ENCODE data around the gene NCAM1. TPM values are rescaled to one million over a fixed set of nuclear protein-coding genes. Genes with fewer than 3 reads are reported as not detected.

NCAM1 gene
- total RNA-seq, 1 experiment from 2014 or later = 3.7 TPM

DNA sequence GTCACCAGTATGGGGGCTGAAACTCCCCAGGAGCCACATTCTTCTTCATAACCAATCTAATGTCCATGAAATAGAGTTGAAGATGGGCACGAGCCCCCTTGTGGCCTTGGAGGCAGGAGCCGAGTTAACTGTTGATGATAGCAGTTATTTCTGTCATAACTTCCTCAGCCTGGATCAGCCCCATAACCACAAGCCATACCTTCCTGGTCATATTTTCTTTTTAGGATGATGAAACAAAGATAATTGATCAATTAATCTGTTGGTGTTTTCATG is 288.2 kb downstream of the NCAM1 start:
- Mint-ChIP-seq H3K4me3 (ENCODE audit: low read depth, unreplicated experiment) (no peak overlapping the region), H3K4me1 (ENCODE audit: low read depth, unreplicated experiment) (no peaks in the 10 kb centered on the region), H3K27ac (ENCODE audit: unreplicated experiment) (no peak overlapping the region), H3K9me3 (ENCODE audit: low read depth, unreplicated experiment) (no peaks in the 10 kb centered on the region), H3K27me3 (ENCODE audit: unreplicated experiment) (peaks cover 55% of the 10 kb centered on the region), H3K36me3 (ENCODE audit: insufficient read depth, unreplicated experiment) (no peaks in the 10 kb centered on the region)
- peak; percentile 2 for DNase-seq
- CTCF ChIA-PET = no interaction called here
- BruUV-seq (replicated peaks) = no TSS peak
- intact Hi-C loops (cut with micrococcal nuclease; ENCODE audit: unreplicated experiment) = no loop called here
- TF ChIP-seq, protein P1, sequence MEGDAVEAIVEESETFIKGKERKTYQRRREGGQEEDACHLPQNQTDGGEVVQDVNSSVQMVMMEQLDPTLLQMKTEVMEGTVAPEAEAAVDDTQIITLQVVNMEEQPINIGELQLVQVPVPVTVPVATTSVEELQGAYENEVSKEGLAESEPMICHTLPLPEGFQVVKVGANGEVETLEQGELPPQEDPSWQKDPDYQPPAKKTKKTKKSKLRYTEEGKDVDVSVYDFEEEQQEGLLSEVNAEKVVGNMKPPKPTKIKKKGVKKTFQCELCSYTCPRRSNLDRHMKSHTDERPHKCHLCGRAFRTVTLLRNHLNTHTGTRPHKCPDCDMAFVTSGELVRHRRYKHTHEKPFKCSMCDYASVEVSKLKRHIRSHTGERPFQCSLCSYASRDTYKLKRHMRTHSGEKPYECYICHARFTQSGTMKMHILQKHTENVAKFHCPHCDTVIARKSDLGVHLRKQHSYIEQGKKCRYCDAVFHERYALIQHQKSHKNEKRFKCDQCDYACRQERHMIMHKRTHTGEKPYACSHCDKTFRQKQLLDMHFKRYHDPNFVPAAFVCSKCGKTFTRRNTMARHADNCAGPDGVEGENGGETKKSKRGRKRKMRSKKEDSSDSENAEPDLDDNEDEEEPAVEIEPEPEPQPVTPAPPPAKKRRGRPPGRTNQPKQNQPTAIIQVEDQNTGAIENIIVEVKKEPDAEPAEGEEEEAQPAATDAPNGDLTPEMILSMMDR (IDR thresholded peaks at IDR 0.05; ENCODE audit: unreplicated experiment) = no peak

DNA sequence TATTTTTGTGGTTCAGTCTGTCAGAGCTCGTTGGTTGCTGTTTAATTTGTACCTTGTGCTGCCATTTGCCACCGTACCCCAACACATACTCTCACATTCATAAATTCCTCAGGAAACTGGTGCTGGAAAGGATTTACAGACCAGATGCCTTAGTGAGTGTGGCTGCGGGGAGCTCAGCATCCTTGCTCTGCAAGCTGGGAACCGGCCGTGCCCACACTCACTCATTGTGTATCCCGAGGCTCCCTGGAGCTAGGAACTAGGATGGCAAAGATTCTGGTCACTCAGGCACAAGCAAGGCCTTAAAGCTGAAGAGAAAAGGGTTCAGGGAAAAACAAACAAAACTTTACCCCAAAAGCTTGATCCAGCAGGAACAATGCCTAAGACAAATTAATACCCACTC is 288.6 kb downstream of the NCAM1 start:
- H3K9me3 Mint-ChIP-seq (ENCODE audit: low read depth, unreplicated experiment) = no peaks in the 10 kb centered on the region
- TF ChIP-seq, protein P1 (IDR thresholded peaks at IDR 0.05; ENCODE audit: unreplicated experiment) = no peak
- no TSS peak for BruUV-seq (replicated peaks)
- H3K27ac Mint-ChIP-seq (ENCODE audit: unreplicated experiment) = no peak overlapping the region
- peaks cover 55% of the 10 kb centered on the region for H3K27me3 Mint-ChIP-seq (ENCODE audit: unreplicated experiment)
- intact Hi-C loops (cut with micrococcal nuclease; ENCODE audit: unreplicated experiment) = no loop called here
- CTCF ChIA-PET = no interaction called here
- no peak overlapping the region for H3K4me3 Mint-ChIP-seq (ENCODE audit: low read depth, unreplicated experiment)
- DNase-seq = no peak
- no peaks in the 10 kb centered on the region for H3K4me1 Mint-ChIP-seq (ENCODE audit: low read depth, unreplicated experiment)
- no peaks in the 10 kb centered on the region for H3K36me3 Mint-ChIP-seq (ENCODE audit: insufficient read depth, unreplicated experiment)

DNA sequence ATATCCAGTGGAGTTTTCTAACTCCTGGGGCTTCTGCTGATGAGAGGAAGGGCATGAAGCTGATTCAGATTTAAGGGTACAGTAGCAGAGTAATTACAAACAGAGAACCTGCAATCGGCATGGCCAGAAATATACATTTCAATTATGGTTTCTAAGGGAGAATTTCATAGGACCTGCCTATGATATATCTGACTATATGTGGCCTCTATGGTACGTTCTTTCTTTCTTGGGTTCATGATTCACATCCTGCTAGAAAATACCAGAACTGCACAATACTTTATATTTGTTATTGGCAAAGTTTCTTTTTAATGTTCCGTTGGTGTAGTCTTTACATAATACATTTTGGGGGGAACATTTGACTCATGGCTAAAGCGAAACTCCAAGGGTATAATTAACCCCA is 290.1 kb downstream of the NCAM1 start:
- no peak for DNase-seq
- H3K27ac Mint-ChIP-seq (ENCODE audit: unreplicated experiment) = no peak overlapping the region
- H3K36me3 Mint-ChIP-seq (ENCODE audit: insufficient read depth, unreplicated experiment) = no peaks in the 10 kb centered on the region
- no peak overlapping the region for H3K4me3 Mint-ChIP-seq (ENCODE audit: low read depth, unreplicated experiment)
- intact Hi-C loops (cut with micrococcal nuclease; ENCODE audit: unreplicated experiment) = no loop called here
- CTCF ChIA-PET = no interaction called here
- H3K9me3 Mint-ChIP-seq (ENCODE audit: low read depth, unreplicated experiment) = no peaks in the 10 kb centered on the region
- H3K27me3 Mint-ChIP-seq (ENCODE audit: unreplicated experiment) = peaks cover 43% of the 10 kb centered on the region
- TF ChIP-seq, protein P1 (IDR thresholded peaks at IDR 0.05; ENCODE audit: unreplicated experiment) = no peak
- no peaks in the 10 kb centered on the region for H3K4me1 Mint-ChIP-seq (ENCODE audit: low read depth, unreplicated experiment)
- no TSS peak for BruUV-seq (replicated peaks)

DNA sequence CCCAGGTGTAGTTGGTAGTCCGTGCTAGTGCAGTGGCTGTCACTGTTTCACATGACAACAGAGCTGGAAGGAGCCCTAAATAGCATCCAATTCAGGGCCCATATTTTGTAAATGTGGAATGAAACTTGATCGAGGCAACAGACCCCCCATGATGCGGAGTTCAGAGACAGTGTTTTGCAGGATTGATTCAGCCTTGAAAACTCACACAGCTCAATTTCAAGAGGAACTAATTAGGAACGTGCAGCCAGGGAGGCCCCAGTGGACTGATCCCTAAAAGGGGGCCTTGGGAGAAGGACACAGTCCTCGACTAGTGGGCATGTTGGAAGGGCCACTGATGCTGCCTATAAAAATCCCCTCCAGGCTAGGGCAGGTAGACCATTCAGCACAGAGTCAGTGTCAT is 292.2 kb downstream of the NCAM1 start:
- intact Hi-C loops (cut with micrococcal nuclease; ENCODE audit: unreplicated experiment) = no loop called here
- Mint-ChIP-seq H3K27ac (ENCODE audit: unreplicated experiment) (no peak overlapping the region), H3K36me3 (ENCODE audit: insufficient read depth, unreplicated experiment) (no peaks in the 10 kb centered on the region), H3K9me3 (ENCODE audit: low read depth, unreplicated experiment) (no peaks in the 10 kb centered on the region), H3K4me1 (ENCODE audit: low read depth, unreplicated experiment) (no peaks in the 10 kb centered on the region), H3K4me3 (ENCODE audit: low read depth, unreplicated experiment) (no peak overlapping the region), H3K27me3 (ENCODE audit: unreplicated experiment) (peaks cover 22% of the 10 kb centered on the region)
- BruUV-seq (replicated peaks) = no TSS peak
- DNase-seq = no peak
- CTCF ChIA-PET = no interaction called here
- TF ChIP-seq, protein P1 (IDR thresholded peaks at IDR 0.05; ENCODE audit: unreplicated experiment) = no peak

DNA sequence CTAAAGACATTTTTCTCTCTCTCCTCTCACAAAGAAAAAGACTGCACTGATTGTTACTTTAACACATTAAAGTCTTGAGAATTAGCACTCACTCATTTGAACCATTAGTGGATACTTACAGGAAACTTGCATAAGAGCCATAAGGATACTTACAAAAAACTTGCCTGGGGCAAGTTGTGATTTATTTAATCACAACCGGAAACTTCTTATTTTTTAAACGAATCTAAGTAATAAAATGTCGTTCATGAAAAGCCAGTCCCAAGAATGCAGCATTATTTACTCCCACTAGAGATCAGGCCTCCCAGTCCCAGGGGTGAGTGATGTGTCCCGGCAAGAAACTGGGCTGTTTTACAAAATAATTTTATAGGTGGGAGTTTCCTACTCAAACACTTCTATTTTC is 293.9 kb downstream of the NCAM1 start:
- no TSS peak for BruUV-seq (replicated peaks)
- Mint-ChIP-seq H3K27ac (ENCODE audit: unreplicated experiment) (no peak overlapping the region), H3K9me3 (ENCODE audit: low read depth, unreplicated experiment) (no peaks in the 10 kb centered on the region), H3K4me1 (ENCODE audit: low read depth, unreplicated experiment) (no peaks in the 10 kb centered on the region), H3K27me3 (ENCODE audit: unreplicated experiment) (peaks cover 14% of the 10 kb centered on the region), H3K36me3 (ENCODE audit: insufficient read depth, unreplicated experiment) (no peaks in the 10 kb centered on the region), H3K4me3 (ENCODE audit: low read depth, unreplicated experiment) (no peak overlapping the region)
- TF ChIP-seq, protein P1 (IDR thresholded peaks at IDR 0.05; ENCODE audit: unreplicated experiment) = no peak
- intact Hi-C loops (cut with micrococcal nuclease; ENCODE audit: unreplicated experiment) = no loop called here
- CTCF ChIA-PET = no interaction called here
- DNase-seq = no peak

All from Calu3 (cell line).